Measurements from ENCODE around the gene ZNF524.
"Not testable (repeated sequence)": the region's sequence is repeated elsewhere in the genome, so short reads cannot be mapped to it uniquely, and the experiment has no call there.

The ZNF524 gene

GRCh38 chr19:55599842-55600661, at the start of gene ZNF524:
TSS of gene ZNF524 (plus strand) at chr19:55600288. CDS start at chr19:55602113, 1,825 bp downstream.
- DNase-seq (ENCODE audit: low spot score) = peak; percentile 96

GRCh38 chr19:55550321-55550650, 49.8 kb upstream of the ZNF524 start:
- DNase-seq (ENCODE audit: low spot score) = no peak

GRCh38 chr19:55552206-55552605, 47.9 kb upstream of the ZNF524 start:
- DNase-seq (ENCODE audit: low spot score) = no peak

- DNase-seq (ENCODE audit: low spot score) = no peak
Observed at GRCh38 chr19:55552620-55553019, 47.5 kb upstream of the ZNF524 start.

- no peak for DNase-seq (ENCODE audit: low spot score)
Observed at GRCh38 chr19:55553217-55554182, 46.6 kb upstream of the ZNF524 start.

- DNase-seq (ENCODE audit: low spot score) = no peak
Observed at GRCh38 chr19:55554302-55554701, 45.8 kb upstream of the ZNF524 start.

GRCh38 chr19:55554741-55555152, 45.3 kb upstream of the ZNF524 start:
- no peak for DNase-seq (ENCODE audit: low spot score)

- no peak for DNase-seq (ENCODE audit: low spot score)
Observed at GRCh38 chr19:55559684-55560083, 40.4 kb upstream of the ZNF524 start.

GRCh38 chr19:55563261-55563690, 36.8 kb upstream of the ZNF524 start:
- DNase-seq (ENCODE audit: low spot score) = no peak

- DNase-seq (ENCODE audit: low spot score) = no peak
Observed at GRCh38 chr19:55566823-55567222, 33.3 kb upstream of the ZNF524 start.

GRCh38 chr19:55567708-55568328, 32.3 kb upstream of the ZNF524 start:
- no peak for DNase-seq (ENCODE audit: low spot score)

- not testable (repeated sequence) for DNase-seq (ENCODE audit: low spot score)
Observed at GRCh38 chr19:55569477-55569876, 30.6 kb upstream of the ZNF524 start.

- DNase-seq (ENCODE audit: low spot score) = not testable (repeated sequence)
Observed at GRCh38 chr19:55573929-55574328, 26.2 kb upstream of the ZNF524 start.

GRCh38 chr19:55576746-55577145, 23.3 kb upstream of the ZNF524 start:
- DNase-seq (ENCODE audit: low spot score) = no peak

- DNase-seq (ENCODE audit: low spot score) = no peak
Observed at GRCh38 chr19:55578031-55578760, 21.9 kb upstream of the ZNF524 start.

- no peak for DNase-seq (ENCODE audit: low spot score)
Observed at GRCh38 chr19:55578761-55579747, 21.0 kb upstream of the ZNF524 start.

GRCh38 chr19:55579766-55580621, 20.1 kb upstream of the ZNF524 start:
- DNase-seq (ENCODE audit: low spot score) = no peak

GRCh38 chr19:55580628-55581144, 19.4 kb upstream of the ZNF524 start, which contains the start of gene ZNF579:
TSS of gene ZNF579 (minus strand) at chr19:55580848. CDS start at chr19:55579639, 1,209 bp downstream.
- DNase-seq (ENCODE audit: low spot score) = peak; percentile 82
